Measurements from ENCODE around the gene GPS2.

Gene GPS2

DNA sequence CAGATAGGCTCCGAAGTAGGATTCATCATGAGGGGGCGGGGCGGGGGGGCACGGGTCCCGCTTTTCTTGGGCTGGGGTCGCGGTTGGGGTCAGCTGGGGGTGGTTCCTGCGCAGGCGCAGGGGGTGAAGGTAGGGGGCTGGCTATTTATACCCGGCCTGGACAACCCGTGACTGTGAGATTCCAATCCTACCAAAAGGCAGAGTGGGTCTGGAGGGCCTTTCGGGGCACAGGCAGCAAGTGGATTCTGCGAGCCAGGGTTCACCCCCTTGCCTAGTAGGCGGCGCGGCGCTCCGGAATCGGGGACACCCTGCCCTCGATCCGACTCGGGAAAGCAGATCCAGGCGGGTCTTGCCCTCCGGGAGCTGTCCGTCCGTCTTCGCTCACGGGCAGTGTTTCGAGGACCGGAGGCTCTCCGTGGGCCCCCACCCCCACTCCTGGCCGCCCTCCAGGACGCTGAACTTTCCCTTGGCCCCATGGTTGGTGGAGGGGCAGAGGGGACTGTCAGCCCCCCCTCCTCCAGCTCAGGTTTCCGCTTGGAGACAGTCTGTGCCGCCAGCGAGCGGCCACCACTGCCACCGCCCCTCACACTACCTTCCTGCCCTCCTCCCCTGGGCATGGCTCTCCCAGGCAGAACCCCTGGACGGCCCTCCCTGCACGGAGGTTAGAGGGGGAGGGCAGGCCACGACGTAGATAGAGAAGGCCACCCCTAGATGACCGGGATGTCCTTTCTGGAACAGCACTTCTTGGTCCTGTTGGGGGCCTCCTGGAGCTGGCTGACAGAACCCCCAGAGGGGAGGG lies 33.0 kb downstream of the GPS2 start:
- H3K4me1 Mint-ChIP-seq, result peaks cover 18% of the 10 kb centered on the region
- H3K4me3 Mint-ChIP-seq, result peak overlapping the region; percentile 73
- DNase-seq, result peak; percentile 13
- H3K27me3 Mint-ChIP-seq, result peaks cover 17% of the 10 kb centered on the region
- no peak overlapping the region for H3K27ac Mint-ChIP-seq
- no peaks in the 10 kb centered on the region for H3K9me3 Mint-ChIP-seq
- no peak for ATAC-seq
- no peaks in the 10 kb centered on the region for H3K36me3 Mint-ChIP-seq (ENCODE audit: low read depth)

DNA sequence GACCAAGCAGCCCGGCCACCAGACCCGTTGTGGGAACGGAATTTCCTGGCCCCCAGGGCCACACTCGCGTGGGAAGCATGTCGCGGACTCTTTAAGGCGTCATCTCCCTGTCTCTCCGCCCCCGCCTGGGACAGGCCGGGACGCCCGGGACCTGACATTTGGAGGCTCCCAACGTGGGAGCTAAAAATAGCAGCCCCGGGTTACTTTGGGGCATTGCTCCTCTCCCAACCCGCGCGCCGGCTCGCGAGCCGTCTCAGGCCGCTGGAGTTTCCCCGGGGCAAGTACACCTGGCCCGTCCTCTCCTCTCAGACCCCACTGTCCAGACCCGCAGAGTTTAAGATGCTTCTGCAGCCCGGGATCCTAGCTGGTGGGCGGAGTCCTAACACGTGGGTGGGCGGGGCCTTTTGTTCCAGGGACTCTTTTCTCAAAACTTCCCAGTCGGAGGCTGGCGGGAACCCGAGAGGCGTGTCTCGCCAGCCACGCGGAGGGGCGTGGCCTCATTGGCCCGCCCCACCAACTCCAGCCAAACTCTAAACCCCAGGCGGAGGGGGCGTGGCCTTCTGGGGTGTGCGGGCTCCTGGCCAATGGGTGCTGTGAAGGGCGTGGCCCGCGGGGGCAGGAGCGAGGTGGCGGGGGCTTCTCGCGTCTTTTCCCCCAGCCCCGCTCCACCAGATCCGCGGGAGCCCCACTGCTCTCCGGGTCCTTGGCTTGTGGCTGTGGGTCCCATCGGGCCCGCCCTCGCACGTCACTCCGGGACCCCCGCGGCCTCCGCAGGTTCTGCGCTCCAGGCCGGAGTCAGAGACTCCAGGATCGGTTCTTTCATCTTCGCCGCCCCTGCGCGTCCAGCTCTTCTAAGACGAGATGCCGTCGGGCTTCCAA lies 33.8 kb downstream of the GPS2 start, which contains the start of gene SLC2A4:
Gene SLC2A4, plus strand, starts transcription at position 645 of the 879 bp plus-strand sequence. Its CDS starts 217 bp downstream, at position 862.
- peaks cover 18% of the 10 kb centered on the region for H3K4me1 Mint-ChIP-seq
- no peaks in the 10 kb centered on the region for H3K36me3 Mint-ChIP-seq (ENCODE audit: low read depth)
- no peaks in the 10 kb centered on the region for H3K9me3 Mint-ChIP-seq
- DNase-seq (peak; percentile 94), ATAC-seq (peak; percentile 64)
- H3K4me3 Mint-ChIP-seq, result peak within 1 kb of the TSS; percentile 73
- peaks cover 17% of the 10 kb centered on the region for H3K27me3 Mint-ChIP-seq
- peak within 1 kb of the TSS; percentile 67 for H3K27ac Mint-ChIP-seq

DNA sequence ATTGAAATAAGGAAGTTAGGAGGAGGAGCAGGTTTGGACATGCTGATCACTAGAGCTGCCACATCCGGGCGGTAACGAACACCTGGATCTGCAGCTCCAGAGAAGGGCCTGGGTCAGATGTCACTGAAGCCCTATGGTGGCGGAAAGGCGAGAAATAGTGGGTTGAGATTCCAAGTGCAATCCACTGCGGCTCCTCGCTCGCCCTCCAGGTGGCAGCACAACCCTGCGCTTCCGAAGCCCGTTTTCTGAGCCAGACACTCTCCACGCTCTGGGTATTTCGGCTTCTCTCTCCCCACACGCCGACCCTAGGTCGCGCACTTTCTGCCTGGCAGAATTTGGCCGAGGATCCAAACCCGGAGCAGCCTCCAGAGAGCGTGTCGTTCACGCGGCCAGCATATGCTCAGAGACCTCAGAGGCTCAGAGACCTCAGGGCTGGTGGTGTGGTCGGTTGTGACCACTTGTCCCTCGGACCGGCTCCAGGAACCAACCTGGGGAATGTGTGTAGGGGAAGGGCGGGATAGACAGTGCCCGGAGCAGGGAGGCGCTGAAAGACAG lies 34.6 kb downstream of the GPS2 start:
- peak; percentile 86 for ATAC-seq
- DNase-seq, result peak; percentile 90
- no peaks in the 10 kb centered on the region for H3K36me3 Mint-ChIP-seq (ENCODE audit: low read depth)
- H3K27me3 Mint-ChIP-seq, result peaks cover 17% of the 10 kb centered on the region
- peak overlapping the region; percentile 73 for H3K4me3 Mint-ChIP-seq
- no peaks in the 10 kb centered on the region for H3K9me3 Mint-ChIP-seq
- H3K4me1 Mint-ChIP-seq, result peaks cover 18% of the 10 kb centered on the region
- H3K27ac Mint-ChIP-seq, result peak overlapping the region; percentile 57

DNA sequence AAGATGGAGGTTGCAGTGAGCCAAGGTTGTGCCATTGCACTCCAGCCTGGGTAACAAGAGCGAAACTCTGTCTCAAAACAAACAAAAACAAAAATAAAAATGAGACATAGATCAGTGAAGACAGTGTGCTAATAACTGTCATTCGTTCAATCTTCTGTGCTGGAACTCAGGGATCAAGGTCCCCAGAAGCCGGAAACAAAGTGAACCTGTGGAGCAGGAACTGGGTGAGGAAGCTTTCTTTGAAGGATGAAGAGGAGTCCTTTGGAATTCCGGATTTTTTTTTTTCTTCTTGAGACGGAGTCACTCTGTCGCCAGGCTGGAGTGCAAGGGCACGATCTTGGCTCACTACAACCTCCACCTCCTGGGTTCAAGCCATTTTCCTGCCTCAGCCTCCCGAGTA lies 35.7 kb downstream of the GPS2 start:
- Mint-ChIP-seq H3K27ac (no peak overlapping the region), H3K4me3 (no peak overlapping the region), H3K9me3 (no peaks in the 10 kb centered on the region), H3K36me3 (ENCODE audit: low read depth) (no peaks in the 10 kb centered on the region), H3K4me1 (peaks cover 18% of the 10 kb centered on the region), H3K27me3 (peaks cover 17% of the 10 kb centered on the region)
- no peak for ATAC-seq
- DNase-seq, result no peak

DNA sequence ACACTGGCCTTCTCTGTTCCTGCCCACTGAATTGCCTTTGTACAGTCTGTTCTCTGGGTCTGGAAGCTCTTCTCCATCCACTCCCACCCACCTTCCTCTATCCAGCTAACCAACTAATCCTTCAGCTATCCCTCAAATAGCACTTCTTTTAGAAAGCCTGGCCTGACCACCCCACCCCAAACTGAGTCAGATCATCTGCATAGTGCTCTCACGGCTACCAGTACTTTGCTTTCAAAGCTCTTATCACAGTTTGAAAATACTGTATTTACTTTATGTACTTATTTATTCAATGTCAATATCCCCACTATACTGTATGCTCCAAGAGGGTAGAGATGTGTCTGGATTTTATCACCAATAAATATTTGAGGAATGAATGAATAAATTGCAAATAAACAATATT lies 48.4 kb downstream of the GPS2 start:
- no peaks in the 10 kb centered on the region for H3K36me3 Mint-ChIP-seq (ENCODE audit: low read depth)
- H3K4me1 Mint-ChIP-seq, result peaks cover 25% of the 10 kb centered on the region
- DNase-seq (no peak), ATAC-seq (no peak)
- no peaks in the 10 kb centered on the region for H3K9me3 Mint-ChIP-seq
- H3K27ac Mint-ChIP-seq, result no peak overlapping the region
- H3K4me3 Mint-ChIP-seq, result no peak overlapping the region
- peaks cover 21% of the 10 kb centered on the region for H3K27me3 Mint-ChIP-seq

DNA sequence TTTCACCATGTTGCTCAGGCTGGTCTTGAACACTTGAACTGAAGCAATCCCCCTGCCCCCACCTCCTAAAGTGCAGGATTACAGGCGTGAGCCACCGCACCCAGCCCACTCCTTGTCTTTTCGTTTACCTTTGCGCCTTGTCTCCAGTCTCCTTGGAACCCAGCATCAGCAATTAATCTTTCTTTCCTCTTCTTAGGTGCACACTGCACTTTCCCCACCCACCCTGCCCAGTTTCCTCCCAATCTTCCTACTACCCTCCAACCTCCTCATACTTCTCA lies 51.4 kb downstream of the GPS2 start:
- Mint-ChIP-seq H3K9me3 (no peaks in the 10 kb centered on the region), H3K27me3 (peaks cover 21% of the 10 kb centered on the region), H3K4me3 (peak overlapping the region; percentile 19), H3K36me3 (ENCODE audit: low read depth) (peaks cover 5% of the 10 kb centered on the region), H3K27ac (no peak overlapping the region), H3K4me1 (peaks cover 36% of the 10 kb centered on the region)
- no peak for DNase-seq
- ATAC-seq, result no peak

DNA sequence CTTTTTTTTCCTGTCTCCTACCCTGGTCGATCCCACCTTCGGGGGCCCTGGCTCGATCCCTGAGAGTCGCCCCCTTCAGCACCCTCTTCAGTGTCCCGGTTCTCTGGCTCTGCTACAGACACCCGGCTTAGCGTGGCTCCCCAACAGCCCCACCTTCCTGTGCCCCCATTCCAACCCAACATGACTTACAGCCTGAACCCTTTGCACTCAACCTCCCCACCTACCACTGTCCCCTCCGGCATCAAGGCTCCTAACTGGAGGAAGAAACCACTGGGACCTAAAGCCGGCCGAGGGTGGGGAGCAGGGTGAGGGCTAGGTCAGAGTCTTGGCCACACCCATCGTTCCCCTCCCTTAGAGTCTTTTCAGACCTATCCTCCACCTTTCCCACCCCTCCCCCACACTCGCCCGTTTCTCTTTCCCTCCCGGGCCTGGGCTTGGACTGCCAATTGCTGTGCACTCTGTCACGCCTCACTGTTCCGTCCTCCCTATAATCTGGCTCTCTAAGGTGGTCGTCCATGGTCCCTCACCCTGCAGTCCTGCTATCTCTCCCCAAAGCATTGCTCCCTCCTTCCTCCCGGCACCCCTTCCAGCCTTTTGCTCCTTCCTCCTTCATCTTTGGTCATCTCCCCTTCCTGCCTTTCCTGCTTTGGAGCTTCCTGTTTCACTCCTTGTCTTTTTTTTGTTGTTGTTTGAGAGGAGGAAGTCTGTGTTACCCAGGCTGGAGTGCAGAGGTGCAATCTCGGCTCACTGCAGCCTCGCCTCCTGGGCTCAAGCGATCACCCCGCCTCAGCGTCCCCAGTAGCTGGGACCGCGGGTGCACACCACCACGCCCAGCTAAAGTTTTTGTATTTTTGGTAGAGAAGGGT lies 52.0 kb downstream of the GPS2 start:
- H3K9me3 Mint-ChIP-seq, result no peaks in the 10 kb centered on the region
- H3K27ac Mint-ChIP-seq, result peak overlapping the region; percentile 52
- H3K4me1 Mint-ChIP-seq, result peaks cover 36% of the 10 kb centered on the region
- ATAC-seq, result peak; percentile 15
- H3K27me3 Mint-ChIP-seq, result peaks cover 21% of the 10 kb centered on the region
- peak overlapping the region; percentile 57 for H3K4me3 Mint-ChIP-seq
- no peak for DNase-seq
- H3K36me3 Mint-ChIP-seq (ENCODE audit: low read depth), result peaks cover 8% of the 10 kb centered on the region

Data from activated naive CD8-positive, alpha-beta T cell treated with anti-CD3 and anti-CD28 coated beads, Interleukin-2, amount 50 U/mL, for 24 hours (primary cell).